H9 (cell line): Measurements from ENCODE around the gene MC1R. TPM values are rescaled to one million over a fixed set of nuclear protein-coding genes. Genes with fewer than 3 reads are reported as not detected.

ENCODE experiments used
- DNase-seq: peaks from one replicate; pipeline ENCODE4 v3.0.0-alpha.2; 2017
- H2AFZ ChIP-seq: one replicate; pipeline ENCODE4 v1.6.1; 2013; ENCODE audit warnings: mild to moderate bottlenecking, low read length, control low read depth, moderate library complexity
- H2AK5ac ChIP-seq: 2 replicates; pipeline ENCODE4 v1.6.1; 2013; ENCODE audit warnings: low read length, control low read depth, mixed read lengths; ENCODE audit not compliant: insufficient read length
- H2BK120ac ChIP-seq: one replicate; pipeline ENCODE4 v1.6.1; 2013; ENCODE audit warnings: low read depth, mild to moderate bottlenecking, low read length, control low read depth, inconsistent platforms; ENCODE audit not compliant: poor library complexity, severe bottlenecking
- H2BK12ac ChIP-seq: 2 replicates; pipeline ENCODE4 v1.6.1; 2013; ENCODE audit warnings: low read length, control low read depth, mixed read lengths, low read depth; ENCODE audit not compliant: insufficient read length
- H2BK15ac ChIP-seq: 2 replicates; pipeline ENCODE4 v1.6.1; 2013; ENCODE audit warnings: low read depth, low read length, control low read depth
- H2BK20ac ChIP-seq: one replicate; pipeline ENCODE4 v1.6.1; 2013; ENCODE audit warnings: low read depth, mild to moderate bottlenecking, low read length, control low read depth, inconsistent platforms; ENCODE audit not compliant: poor library complexity, severe bottlenecking
- H2BK5ac ChIP-seq: 2 replicates; pipeline ENCODE4 v1.6.1; 2013; ENCODE audit warnings: low read length, control low read depth, mixed read lengths; ENCODE audit not compliant: insufficient read length
- H3K14ac ChIP-seq: 2 replicates; pipeline ENCODE4 v1.6.1; 2013; ENCODE audit warnings: low read length, control low read depth; ENCODE audit not compliant: insufficient read depth
- H3K18ac ChIP-seq: 2 replicates; pipeline ENCODE4 v1.6.1; 2013; ENCODE audit warnings: low read depth, mild to moderate bottlenecking, mixed read lengths, low read length, control low read depth; ENCODE audit not compliant: insufficient read length
- H3K23ac ChIP-seq: 2 replicates; pipeline ENCODE4 v1.6.1; 2013; ENCODE audit warnings: low read length, control low read depth, mixed read lengths, low read depth; ENCODE audit not compliant: insufficient read length
- H3K23me2 ChIP-seq: 2 replicates; pipeline ENCODE4 v1.6.1; 2013; ENCODE audit warnings: low read depth, mild to moderate bottlenecking, mixed read lengths, low read length, control low read depth; ENCODE audit not compliant: insufficient read length, poor library complexity, severe bottlenecking
- H3K27ac ChIP-seq: 2 replicates; pipeline ENCODE4 v1.5.1; 2013; ENCODE audit warnings: low read length, control low read depth, mixed read lengths, low read depth; ENCODE audit not compliant: insufficient read length
- H3K27me3 ChIP-seq: 2 replicates; pipeline ENCODE4 v1.6.1; 2013; ENCODE audit warnings: low read length, control low read depth, inconsistent platforms; ENCODE audit not compliant: insufficient read depth
- H3K4ac ChIP-seq: 2 replicates; pipeline ENCODE4 v1.6.1; 2013; ENCODE audit warnings: low read depth, mild to moderate bottlenecking, control low read depth, inconsistent platforms, low read length, moderate library complexity
- H3K4me1 ChIP-seq: 2 replicates; pipeline ENCODE4 v1.6.1; 2013; ENCODE audit warnings: low read length, control low read depth, inconsistent platforms; ENCODE audit not compliant: insufficient read depth
- H3K4me2 ChIP-seq: 2 replicates; pipeline ENCODE4 v1.6.1; 2013; ENCODE audit warnings: low read length, control low read depth, mixed read lengths; ENCODE audit not compliant: insufficient read length, insufficient read depth
- H3K56ac ChIP-seq: 2 replicates; pipeline ENCODE4 v1.6.1; 2013; ENCODE audit warnings: low read depth, mild to moderate bottlenecking, mixed read lengths, low read length, control low read depth; ENCODE audit not compliant: insufficient read length
- H3K79me1 ChIP-seq: 2 replicates; pipeline ENCODE4 v1.6.1; 2013; ENCODE audit warnings: low read depth, mild to moderate bottlenecking, moderate library complexity, low read length, control low read depth, inconsistent platforms; ENCODE audit not compliant: insufficient read depth, poor library complexity, severe bottlenecking
- H3K79me2 ChIP-seq: 2 replicates; pipeline ENCODE4 v1.6.1; 2013; ENCODE audit warnings: low read length, control low read depth, inconsistent platforms; ENCODE audit not compliant: insufficient read depth
- H3K9ac ChIP-seq: 2 replicates; pipeline ENCODE4 v1.6.1; 2013; ENCODE audit warnings: low read length, control low read depth, mixed read lengths; ENCODE audit not compliant: insufficient read length; ENCODE audit errors: extremely low read depth
- H3K9me3 ChIP-seq: one replicate; pipeline ENCODE4 v1.6.1; 2013; ENCODE audit warnings: low read depth, low read length, inconsistent platforms; ENCODE audit not compliant: control insufficient read depth
- H3T11ph ChIP-seq: one replicate; pipeline ENCODE4 v1.6.1; 2013; ENCODE audit warnings: mild to moderate bottlenecking, low read length, control low read depth, inconsistent platforms
- H4K20me1 ChIP-seq: one replicate; pipeline ENCODE4 v1.6.1; 2013; ENCODE audit not compliant: control insufficient read depth, insufficient read length, insufficient read depth
- H4K5ac ChIP-seq: 2 replicates; pipeline ENCODE4 v1.6.1; 2013; ENCODE audit warnings: low read depth, mild to moderate bottlenecking, mixed read lengths, low read length, control low read depth; ENCODE audit not compliant: insufficient read length
- H4K8ac ChIP-seq: replicated peaks from 2 replicates; pipeline ENCODE4 v1.6.1; 2013; ENCODE audit warnings: low read length, control low read depth, mixed read lengths, low read depth; ENCODE audit not compliant: insufficient read length
- H4K91ac ChIP-seq: 2 replicates; pipeline ENCODE4 v1.6.1; 2013; ENCODE audit warnings: low read depth, mild to moderate bottlenecking, moderate library complexity, mixed read lengths, low read length, control low read depth; ENCODE audit not compliant: insufficient read length
- H3K27ac Mint-ChIP-seq, 3 experiments: 2 replicates in 2 of 3; 3 replicates in 1 of 3; pipeline ENCODE4 v1.8.0; 2020 to 2021; ENCODE audit warnings: mixed read lengths in 3 of 3, mild to moderate bottlenecking in 1 of 3, moderate library complexity in 1 of 3
- H3K27me3 Mint-ChIP-seq: 2 replicates; pipeline ENCODE4 v1.8.0; 2021; ENCODE audit warnings: low read depth, mild to moderate bottlenecking, moderate library complexity, mixed read lengths
- H3K36me3 Mint-ChIP-seq, 3 experiments: 2 replicates in 2 of 3; 3 replicates in 1 of 3; pipeline ENCODE4 v1.8.0; 2020 to 2021; ENCODE audit warnings: low read depth in 3 of 3, mixed read lengths in 3 of 3; ENCODE audit not compliant: insufficient read depth in 1 of 3
- H3K4me1 Mint-ChIP-seq, 2 experiments: 2 replicates each; pipeline ENCODE4 v1.8.0; 2020; ENCODE audit warnings: mixed read lengths in 2 of 2
- H3K4me3 Mint-ChIP-seq, 2 experiments: 2 replicates in 1 of 2; 3 replicates in 1 of 2; pipeline ENCODE4 v1.8.0; 2020 to 2021; ENCODE audit warnings: mild to moderate bottlenecking in 2 of 2, mixed read lengths in 2 of 2, moderate library complexity in 1 of 2
- H3K9me3 Mint-ChIP-seq, 2 experiments: 2 replicates in 1 of 2; 3 replicates in 1 of 2; pipeline ENCODE4 v1.8.0; 2020; ENCODE audit warnings: mild to moderate bottlenecking in 2 of 2, mixed read lengths in 2 of 2, moderate library complexity in 1 of 2
- WGBS: extraction: QIAGEN DNeasy Blood & Tissue Kit; methylation state at CpG from one replicate; pipeline ENCODE4 v1.1.7; 2013; ENCODE audit warnings: missing lambda C conversion rate, low lambda C conversion rate, mixed read lengths; ENCODE audit not compliant: insufficient read length; ENCODE audit errors: extremely low coverage; 5-methylcytosine and 5-hydroxymethylcytosine counted together
- total RNA-seq: library from RNA; stranded (reverse); gene quantifications from 2 replicates; pipeline ENCODE4 v1.2.1, GENCODE V29; 2021
- TF ChIP-seq, protein P1 (sequence below): fragments of 200-600 bp; sonication (generic); conservative IDR thresholded peaks from 3 replicates; pipeline ENCODE4 v1.8.0; 2021; ENCODE audit warnings: antibody characterized with exemption, mild to moderate bottlenecking

The MC1R gene
- total RNA-seq, 1 experiment from 2014 or later = 4.7 TPM

DNA sequence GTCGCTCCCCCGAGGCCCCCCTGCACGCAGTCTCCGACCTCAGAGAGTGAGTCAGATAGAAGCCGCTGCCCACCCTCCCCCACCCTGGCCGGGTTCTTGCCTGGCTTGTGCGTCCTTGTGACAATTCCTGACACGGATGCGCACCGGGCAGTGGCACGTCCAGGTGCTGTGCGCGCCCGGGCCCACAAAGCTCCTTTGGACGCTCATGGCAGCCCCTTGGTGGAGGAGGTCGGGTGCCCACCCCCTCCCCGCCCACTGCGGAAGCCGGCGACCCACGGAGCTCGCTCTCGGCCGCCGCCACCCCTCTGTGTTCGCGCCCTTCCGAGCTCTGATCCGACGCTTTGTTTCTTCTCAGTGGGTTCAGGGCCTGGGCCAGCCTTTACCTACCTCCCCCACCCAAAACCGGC, 3.8 kb downstream of the MC1R start:
- H3K23ac ChIP-seq = no peak overlapping the region
- no peak overlapping the region for H4K5ac ChIP-seq
- no peaks in the 10 kb centered on the region; a peak in 1 of 5 replicates for H3K9me3 Mint-ChIP-seq
- peak overlapping the region; percentile 72 for H3K4me2 ChIP-seq
- H3K79me2 ChIP-seq = 0 out of 2 replicates have a peak, but pooled peaks cover under 1% of the 10 kb centered on the region
- H3K4me1 ChIP-seq = no peaks in the 10 kb centered on the region; the same call in 1 of the 2 replicates
- TF ChIP-seq, protein P1, sequence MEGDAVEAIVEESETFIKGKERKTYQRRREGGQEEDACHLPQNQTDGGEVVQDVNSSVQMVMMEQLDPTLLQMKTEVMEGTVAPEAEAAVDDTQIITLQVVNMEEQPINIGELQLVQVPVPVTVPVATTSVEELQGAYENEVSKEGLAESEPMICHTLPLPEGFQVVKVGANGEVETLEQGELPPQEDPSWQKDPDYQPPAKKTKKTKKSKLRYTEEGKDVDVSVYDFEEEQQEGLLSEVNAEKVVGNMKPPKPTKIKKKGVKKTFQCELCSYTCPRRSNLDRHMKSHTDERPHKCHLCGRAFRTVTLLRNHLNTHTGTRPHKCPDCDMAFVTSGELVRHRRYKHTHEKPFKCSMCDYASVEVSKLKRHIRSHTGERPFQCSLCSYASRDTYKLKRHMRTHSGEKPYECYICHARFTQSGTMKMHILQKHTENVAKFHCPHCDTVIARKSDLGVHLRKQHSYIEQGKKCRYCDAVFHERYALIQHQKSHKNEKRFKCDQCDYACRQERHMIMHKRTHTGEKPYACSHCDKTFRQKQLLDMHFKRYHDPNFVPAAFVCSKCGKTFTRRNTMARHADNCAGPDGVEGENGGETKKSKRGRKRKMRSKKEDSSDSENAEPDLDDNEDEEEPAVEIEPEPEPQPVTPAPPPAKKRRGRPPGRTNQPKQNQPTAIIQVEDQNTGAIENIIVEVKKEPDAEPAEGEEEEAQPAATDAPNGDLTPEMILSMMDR = no peak
- H3K9me3 ChIP-seq = no peaks in the 10 kb centered on the region
- H3K18ac ChIP-seq = peak overlapping the region; percentile 3
- no peak overlapping the region for H2BK15ac ChIP-seq
- peaks cover 27 to 44% of the 10 kb centered on the region in 2 experiments for H3K4me1 Mint-ChIP-seq
- H3K4ac ChIP-seq = no peak overlapping the region
- H3K27ac Mint-ChIP-seq = peak overlapping the region in 2 of 3 experiments; percentile 84 to 96; a peak in 5 of 7 replicates
- H3K27me3 ChIP-seq = no peaks in the 10 kb centered on the region
- DNase-seq = peak; percentile 83
- peak overlapping the region; percentile 84 to 94 for H3K4me3 Mint-ChIP-seq
- no peak overlapping the region for H2BK12ac ChIP-seq
- no peak overlapping the region for H3T11ph ChIP-seq
- H3K79me1 ChIP-seq = peaks cover under 1% of the 10 kb centered on the region
- peaks cover 24% of the 10 kb centered on the region for H3K27me3 Mint-ChIP-seq
- no peak overlapping the region for H3K56ac ChIP-seq
- H4K91ac ChIP-seq = no peak overlapping the region
- H3K27ac ChIP-seq = no peak overlapping the region
- H4K20me1 ChIP-seq = no peaks in the 10 kb centered on the region
- no peak overlapping the region for H2AK5ac ChIP-seq
- H3K23me2 ChIP-seq = peaks cover 26% of the 10 kb centered on the region
- no peak overlapping the region for H2BK120ac ChIP-seq
- WGBS = no CpG with 5 or more reads among the region's 31 CpGs
- peak overlapping the region; percentile 8 for H3K9ac ChIP-seq
- no peak overlapping the region for H4K8ac ChIP-seq
- no peak overlapping the region for H3K14ac ChIP-seq
- no peak overlapping the region for H2AFZ ChIP-seq
- peaks cover 0 to 2% (median 0%) of the 10 kb centered on the region in 3 experiments; a peak in 4 of 7 replicates for H3K36me3 Mint-ChIP-seq
- no peak overlapping the region for H2BK20ac ChIP-seq
- H2BK5ac ChIP-seq = no peak overlapping the region
